OCI-LY1 (cell line): ENCODE measurements around the gene EPN3.

ENCODE experiments used
- EZH2 ChIP-seq: fragments of 200-600 bp; sonication (generic), shearing (Covaris generic); IDR thresholded peaks from 2 replicates; pipeline ENCODE4 v1.8.0; 2017; ENCODE audit warnings: borderline replicate concordance, mixed run types, mild to moderate bottlenecking, antibody characterized with exemption, low read length, moderate library complexity, mixed read lengths
- TF ChIP-seq, protein P1 (sequence below): fragments of 200-600 bp; sonication (generic), shearing (Covaris generic); IDR thresholded peaks from 2 replicates; pipeline ENCODE4 v1.5.1; 2017; ENCODE audit warnings: mild to moderate bottlenecking, antibody characterized with exemption, low read length, moderate library complexity, mixed read lengths

- TF ChIP-seq, protein P1, sequence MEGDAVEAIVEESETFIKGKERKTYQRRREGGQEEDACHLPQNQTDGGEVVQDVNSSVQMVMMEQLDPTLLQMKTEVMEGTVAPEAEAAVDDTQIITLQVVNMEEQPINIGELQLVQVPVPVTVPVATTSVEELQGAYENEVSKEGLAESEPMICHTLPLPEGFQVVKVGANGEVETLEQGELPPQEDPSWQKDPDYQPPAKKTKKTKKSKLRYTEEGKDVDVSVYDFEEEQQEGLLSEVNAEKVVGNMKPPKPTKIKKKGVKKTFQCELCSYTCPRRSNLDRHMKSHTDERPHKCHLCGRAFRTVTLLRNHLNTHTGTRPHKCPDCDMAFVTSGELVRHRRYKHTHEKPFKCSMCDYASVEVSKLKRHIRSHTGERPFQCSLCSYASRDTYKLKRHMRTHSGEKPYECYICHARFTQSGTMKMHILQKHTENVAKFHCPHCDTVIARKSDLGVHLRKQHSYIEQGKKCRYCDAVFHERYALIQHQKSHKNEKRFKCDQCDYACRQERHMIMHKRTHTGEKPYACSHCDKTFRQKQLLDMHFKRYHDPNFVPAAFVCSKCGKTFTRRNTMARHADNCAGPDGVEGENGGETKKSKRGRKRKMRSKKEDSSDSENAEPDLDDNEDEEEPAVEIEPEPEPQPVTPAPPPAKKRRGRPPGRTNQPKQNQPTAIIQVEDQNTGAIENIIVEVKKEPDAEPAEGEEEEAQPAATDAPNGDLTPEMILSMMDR: no peak
- no peak for TF ChIP-seq EZH2
These were observed 25.6 kb downstream of the EPN3 start for GRCh38 chr17:50558091-50558490.
